Neural cell (in vitro differentiated cells): ENCODE measurements around the gene DNAL4. TPM values are rescaled to one million over a fixed set of nuclear protein-coding genes. Genes with fewer than 3 reads are reported as not detected.

Experiments
- H2AFZ ChIP-seq: fragments of 200-600, 300-800 bp; sonication (generic), shearing (Covaris generic); 2 replicates; pipeline ENCODE4 v1.6.0; 2014; ENCODE audit warnings: low read depth, mild to moderate bottlenecking, antibody characterized with exemption, low read length, moderate library complexity
- H3F3A ChIP-seq: fragments of 200-600 bp; shearing (Covaris generic); 2 replicates; pipeline ENCODE4 v1.6.1; 2016; ENCODE audit warnings: mild to moderate bottlenecking, moderate library complexity, mixed read lengths, antibody characterized with exemption, low read length; ENCODE audit not compliant: insufficient read depth, poor library complexity, severe bottlenecking
- H3K27ac ChIP-seq: fragments of 200-600, 300-800 bp; sonication (generic), shearing (Covaris generic); 2 replicates; pipeline ENCODE4 v1.5.1; 2014; ENCODE audit warnings: mild to moderate bottlenecking, low read length, moderate library complexity
- H3K27me3 ChIP-seq: fragments of 300-800, 200-600 bp; sonication (generic), shearing (Covaris generic); 2 replicates; pipeline ENCODE4 v1.6.0; 2014; ENCODE audit warnings: mild to moderate bottlenecking, low read depth, low read length, moderate library complexity; ENCODE audit not compliant: insufficient read depth
- H3K36me3 ChIP-seq: fragments of 300-800, 200-600 bp; sonication (generic), shearing (Covaris generic); 2 replicates; pipeline ENCODE4 v1.5.1; 2014; ENCODE audit warnings: mild to moderate bottlenecking, antibody characterized with exemption, low read length, moderate library complexity; ENCODE audit not compliant: insufficient read depth
- H3K4me2 ChIP-seq: fragments of 300-800, 200-600 bp; sonication (generic), shearing (Covaris generic); 2 replicates; pipeline ENCODE4 v1.6.0; 2014; ENCODE audit warnings: mild to moderate bottlenecking, low read length
- H3K4me3 ChIP-seq: fragments of 300-800, 200-600 bp; sonication (generic), shearing (Covaris generic); 2 replicates; pipeline ENCODE4 v1.5.1; 2014; ENCODE audit warnings: mild to moderate bottlenecking, low read length, moderate library complexity
- H3K79me2 ChIP-seq: fragments of 200-600 bp; shearing (Covaris generic); replicated peaks from 2 replicates; pipeline ENCODE4 v1.6.0; 2014; ENCODE audit warnings: mild to moderate bottlenecking, low read length, moderate library complexity; ENCODE audit not compliant: insufficient read depth
- H3K9ac ChIP-seq: fragments of 300-800, 200-600 bp; sonication (generic), shearing (Covaris generic); 2 replicates; pipeline ENCODE4 v1.6.1; 2016; ENCODE audit warnings: mild to moderate bottlenecking, low read length, mixed read lengths
- H3K9me2 ChIP-seq: fragments of 200-600 bp; shearing (Covaris generic); 2 replicates; pipeline ENCODE4 v1.6.1; 2016; ENCODE audit warnings: mild to moderate bottlenecking, low read length, mixed read lengths; ENCODE audit not compliant: insufficient read depth
- H3K9me3 ChIP-seq: fragments of 200-600, 300-800 bp; sonication (generic), shearing (Covaris generic); 2 replicates; pipeline ENCODE4 v1.6.1; 2016; ENCODE audit warnings: mild to moderate bottlenecking, mixed run types, low read length, moderate library complexity, mixed read lengths
- H4K20me1 ChIP-seq: fragments of 200-600 bp; shearing (Covaris generic); 2 replicates; pipeline ENCODE4 v1.6.1; 2016; ENCODE audit warnings: mild to moderate bottlenecking, mixed run types; ENCODE audit not compliant: insufficient read depth
- CTCF ChIP-seq: fragments of 450-650 bp; IDR thresholded peaks from 2 replicates; pipeline ENCODE4 v1.5.1; 2014; ENCODE audit warnings: antibody characterized with exemption, mild to moderate bottlenecking, moderate library complexity; ENCODE audit not compliant: poor library complexity, severe bottlenecking
- EP300 ChIP-seq: fragments of 450-650 bp; conservative IDR thresholded peaks from 2 replicates; pipeline ENCODE4 v1.6.1; 2014; ENCODE audit warnings: antibody characterized with exemption, mild to moderate bottlenecking, moderate library complexity; ENCODE audit not compliant: poor library complexity, severe bottlenecking
- EZH2 ChIP-seq: fragments of 200-600, 300-800 bp; shearing (Covaris generic), sonication (generic); IDR thresholded peaks from 2 replicates; pipeline ENCODE4 v1.6.1; 2014; ENCODE audit warnings: antibody characterized with exemption, low read length, borderline replicate concordance, mild to moderate bottlenecking; ENCODE audit not compliant: insufficient read depth, poor library complexity, severe bottlenecking
- MXI1 ChIP-seq: fragments of 450-650 bp; conservative IDR thresholded peaks from 2 replicates; pipeline ENCODE4 v1.6.1; 2014; ENCODE audit warnings: antibody characterized with exemption, mild to moderate bottlenecking; ENCODE audit not compliant: poor library complexity, severe bottlenecking
- POLR2AphosphoS5 ChIP-seq: IDR thresholded peaks from 2 replicates; pipeline ENCODE4 v1.6.1; 2012
- RAD21 ChIP-seq: fragments of 450-650 bp; conservative IDR thresholded peaks from 2 replicates; pipeline ENCODE4 v1.6.1; 2014; ENCODE audit warnings: antibody characterized with exemption, mild to moderate bottlenecking, moderate library complexity
- REST ChIP-seq: IDR thresholded peaks from 2 replicates; pipeline ENCODE4 v1.6.1; 2012; ENCODE audit warnings: borderline replicate concordance
- SMC3 ChIP-seq: fragments of 450-650 bp; conservative IDR thresholded peaks from 2 replicates; pipeline ENCODE4 v1.6.1; 2014; ENCODE audit warnings: antibody characterized with exemption, mild to moderate bottlenecking, moderate library complexity; ENCODE audit not compliant: poor library complexity
- TAF1 ChIP-seq: IDR thresholded peaks from 2 replicates; pipeline ENCODE4 v1.6.1; 2012; ENCODE audit warnings: low read depth
- polyA plus RNA-seq: library from polyadenylated mRNA; depleted of rRNA; stranded (reverse); fragments of >200 nt; gene quantifications from 2 replicates; pipeline ENCODE4 v1.2.3, GENCODE V29; 2014

DNAL4 gene
- polyA plus RNA-seq, 1 donor from 2014 or later = 95.0 TPM

GRCh38 chr22:38826801-38827200 lies 32.9 kb upstream of the DNAL4 start:
- no peak overlapping the region for H3K4me2 ChIP-seq
- no peaks in the 10 kb centered on the region for H3F3A ChIP-seq
- no peak for TF ChIP-seq MXI1
- TF ChIP-seq EZH2 = no peak
- no peak for TF ChIP-seq CTCF
- TF ChIP-seq TAF1 = no peak
- TF ChIP-seq EP300 = no peak
- TF ChIP-seq POLR2AphosphoS5 = no peak
- no peak for TF ChIP-seq SMC3
- no peak for TF ChIP-seq RAD21
- TF ChIP-seq REST = no peak
- H3K9ac ChIP-seq = no peak overlapping the region
- H3K9me3 ChIP-seq = no peaks in the 10 kb centered on the region
- no peaks in the 10 kb centered on the region for H3K79me2 ChIP-seq
- H4K20me1 ChIP-seq = no peaks in the 10 kb centered on the region
- H3K9me2 ChIP-seq = no peaks in the 10 kb centered on the region
- H3K27ac ChIP-seq = no peak overlapping the region
- no peak overlapping the region for H2AFZ ChIP-seq
- no peaks in the 10 kb centered on the region for H3K36me3 ChIP-seq
- no peaks in the 10 kb centered on the region for H3K27me3 ChIP-seq
- H3K4me3 ChIP-seq = no peak overlapping the region

GRCh38 chr22:38826386-38826785 lies 32.4 kb upstream of the DNAL4 start:
- no peaks in the 10 kb centered on the region for H3K79me2 ChIP-seq
- H3K36me3 ChIP-seq = no peaks in the 10 kb centered on the region
- no peak overlapping the region for H3K4me3 ChIP-seq
- TF ChIP-seq POLR2AphosphoS5 (no peak), MXI1 (no peak), EZH2 (no peak), EP300 (no peak), REST (no peak), TAF1 (no peak), SMC3 (no peak), RAD21 (no peak), CTCF (no peak)
- H3K4me2 ChIP-seq = no peak overlapping the region
- H4K20me1 ChIP-seq = no peaks in the 10 kb centered on the region
- no peaks in the 10 kb centered on the region for H3K27me3 ChIP-seq
- H3K9ac ChIP-seq = no peak overlapping the region
- H3K27ac ChIP-seq = no peak overlapping the region
- H3K9me2 ChIP-seq = no peaks in the 10 kb centered on the region
- H2AFZ ChIP-seq = no peak overlapping the region
- no peaks in the 10 kb centered on the region for H3F3A ChIP-seq
- no peaks in the 10 kb centered on the region for H3K9me3 ChIP-seq
